ENCODE measurements around the gene PPP6R2.
A peak's percentile ranks its signal among the peaks of the same experiment; 100 is the strongest.

PPP6R2 gene, protein sequence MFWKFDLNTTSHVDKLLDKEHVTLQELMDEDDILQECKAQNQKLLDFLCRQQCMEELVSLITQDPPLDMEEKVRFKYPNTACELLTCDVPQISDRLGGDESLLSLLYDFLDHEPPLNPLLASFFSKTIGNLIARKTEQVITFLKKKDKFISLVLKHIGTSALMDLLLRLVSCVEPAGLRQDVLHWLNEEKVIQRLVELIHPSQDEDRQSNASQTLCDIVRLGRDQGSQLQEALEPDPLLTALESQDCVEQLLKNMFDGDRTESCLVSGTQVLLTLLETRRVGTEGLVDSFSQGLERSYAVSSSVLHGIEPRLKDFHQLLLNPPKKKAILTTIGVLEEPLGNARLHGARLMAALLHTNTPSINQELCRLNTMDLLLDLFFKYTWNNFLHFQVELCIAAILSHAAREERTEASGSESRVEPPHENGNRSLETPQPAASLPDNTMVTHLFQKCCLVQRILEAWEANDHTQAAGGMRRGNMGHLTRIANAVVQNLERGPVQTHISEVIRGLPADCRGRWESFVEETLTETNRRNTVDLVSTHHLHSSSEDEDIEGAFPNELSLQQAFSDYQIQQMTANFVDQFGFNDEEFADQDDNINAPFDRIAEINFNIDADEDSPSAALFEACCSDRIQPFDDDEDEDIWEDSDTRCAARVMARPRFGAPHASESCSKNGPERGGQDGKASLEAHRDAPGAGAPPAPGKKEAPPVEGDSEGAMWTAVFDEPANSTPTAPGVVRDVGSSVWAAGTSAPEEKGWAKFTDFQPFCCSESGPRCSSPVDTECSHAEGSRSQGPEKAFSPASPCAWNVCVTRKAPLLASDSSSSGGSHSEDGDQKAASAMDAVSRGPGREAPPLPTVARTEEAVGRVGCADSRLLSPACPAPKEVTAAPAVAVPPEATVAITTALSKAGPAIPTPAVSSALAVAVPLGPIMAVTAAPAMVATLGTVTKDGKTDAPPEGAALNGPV

DNA sequence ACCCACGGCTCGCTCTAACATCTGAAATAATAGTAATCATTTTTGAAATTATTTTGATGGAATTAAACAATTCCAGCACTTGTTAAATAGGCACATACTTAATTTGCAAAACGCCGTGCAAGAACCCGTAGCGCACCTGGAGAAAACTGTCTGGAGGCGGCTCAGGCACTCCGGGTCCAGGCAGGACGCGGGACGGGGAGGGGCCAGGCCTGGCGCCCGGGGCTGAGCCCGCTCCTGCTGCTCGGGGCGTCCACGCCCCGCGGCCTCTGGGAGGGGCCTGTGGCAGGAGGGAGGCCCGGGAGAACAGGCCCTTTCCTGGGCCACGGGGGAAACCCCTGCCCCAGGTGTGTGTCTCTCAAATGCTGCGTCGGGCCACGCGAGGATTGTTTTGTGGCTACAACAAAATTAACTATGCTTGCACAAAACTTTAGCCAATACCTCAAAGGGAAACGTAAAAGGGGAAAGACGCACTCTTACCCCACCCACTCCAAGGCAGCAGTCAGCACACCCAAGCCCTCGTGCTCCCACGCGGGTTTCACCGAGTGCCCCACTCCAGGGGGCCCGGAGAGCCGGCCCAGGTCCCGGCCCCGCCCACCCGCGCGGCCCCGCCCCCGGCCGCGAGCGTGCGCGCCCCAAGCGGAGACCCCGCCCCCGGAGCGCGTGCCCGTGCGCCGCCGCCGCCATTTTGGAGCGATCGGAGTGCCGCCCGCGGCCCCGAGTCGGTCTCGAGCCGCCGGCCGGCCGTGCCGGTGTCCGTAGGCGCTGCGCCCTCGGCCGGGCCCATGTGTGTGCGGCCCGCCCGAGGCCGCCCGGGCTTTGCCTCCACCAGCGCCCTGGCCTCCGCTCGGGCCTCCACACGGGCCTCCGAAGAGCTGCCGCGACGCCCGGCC, at the start of gene PPP6R2:
TSS of gene PPP6R2 (plus strand) at position 677 of the 890 bp plus-strand sequence. CDS start 50,582 bp downstream, outside the sequence.
- DNase-seq (ENCODE audit: low read depth in 3 of 3) = peak; percentile 71 to 91 (median 83)

DNA sequence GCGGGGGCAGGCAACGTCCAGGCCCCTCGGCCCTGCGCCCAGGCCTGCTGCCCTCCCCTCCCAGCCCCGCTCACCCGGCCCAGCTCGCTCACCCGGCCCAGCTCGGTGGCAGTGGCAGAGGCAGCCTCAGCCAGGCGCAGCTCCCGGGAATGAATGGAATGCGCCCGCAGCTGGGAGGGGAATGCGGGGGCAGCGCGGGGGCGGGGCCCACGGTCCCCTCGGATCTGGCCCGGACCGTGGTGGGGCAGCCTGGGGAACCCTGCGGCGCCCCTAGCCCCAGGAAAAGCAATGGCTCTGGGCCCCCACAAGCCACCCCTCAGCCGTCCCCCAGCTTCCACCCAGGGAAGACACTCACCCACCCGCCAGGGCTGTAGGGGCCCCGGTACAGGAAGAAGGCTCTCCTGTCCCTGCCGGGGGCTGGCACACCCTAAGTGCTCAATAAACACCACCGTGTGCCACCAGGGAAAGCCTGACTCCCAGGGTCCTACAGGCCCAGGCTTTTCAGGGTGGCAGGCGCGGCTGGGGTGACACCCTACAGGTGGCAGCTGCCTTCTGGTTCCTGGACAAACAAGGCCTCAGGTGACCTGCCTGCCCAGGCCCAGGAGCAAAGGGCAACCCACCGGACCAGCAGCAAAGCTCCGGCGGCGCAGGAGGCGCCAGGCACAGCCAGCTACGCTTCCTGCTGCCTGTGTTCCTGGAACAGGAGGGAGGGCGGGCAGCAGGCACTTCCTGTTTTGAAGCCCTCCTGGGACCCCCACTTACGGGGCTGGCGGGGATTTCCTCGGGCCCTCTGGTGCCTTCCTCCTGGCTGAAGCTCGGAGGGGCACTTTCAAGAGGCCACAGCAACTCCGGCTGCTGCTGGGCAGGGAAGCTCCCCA, 49.4 kb upstream of the PPP6R2 start:
- no peak for DNase-seq (ENCODE audit: low read depth in 3 of 3)

DNA sequence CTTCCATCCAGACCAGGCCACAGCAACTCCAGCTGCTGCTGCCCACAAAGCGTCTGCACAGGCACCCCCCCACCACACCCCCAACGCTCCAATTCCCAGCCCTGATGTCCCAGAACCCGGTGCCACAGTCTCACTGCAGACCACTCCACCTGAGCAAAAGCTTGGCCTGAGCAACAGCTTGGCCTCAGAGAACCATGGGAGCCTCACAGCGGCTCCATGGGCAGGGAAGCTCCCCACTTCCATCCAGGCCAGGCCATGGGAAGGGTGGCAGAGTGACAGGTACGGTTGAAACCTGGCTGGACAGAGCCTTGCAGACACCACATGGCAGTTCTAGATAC, 48.8 kb upstream of the PPP6R2 start:
- DNase-seq (ENCODE audit: low read depth in 3 of 3) = no peak

DNA sequence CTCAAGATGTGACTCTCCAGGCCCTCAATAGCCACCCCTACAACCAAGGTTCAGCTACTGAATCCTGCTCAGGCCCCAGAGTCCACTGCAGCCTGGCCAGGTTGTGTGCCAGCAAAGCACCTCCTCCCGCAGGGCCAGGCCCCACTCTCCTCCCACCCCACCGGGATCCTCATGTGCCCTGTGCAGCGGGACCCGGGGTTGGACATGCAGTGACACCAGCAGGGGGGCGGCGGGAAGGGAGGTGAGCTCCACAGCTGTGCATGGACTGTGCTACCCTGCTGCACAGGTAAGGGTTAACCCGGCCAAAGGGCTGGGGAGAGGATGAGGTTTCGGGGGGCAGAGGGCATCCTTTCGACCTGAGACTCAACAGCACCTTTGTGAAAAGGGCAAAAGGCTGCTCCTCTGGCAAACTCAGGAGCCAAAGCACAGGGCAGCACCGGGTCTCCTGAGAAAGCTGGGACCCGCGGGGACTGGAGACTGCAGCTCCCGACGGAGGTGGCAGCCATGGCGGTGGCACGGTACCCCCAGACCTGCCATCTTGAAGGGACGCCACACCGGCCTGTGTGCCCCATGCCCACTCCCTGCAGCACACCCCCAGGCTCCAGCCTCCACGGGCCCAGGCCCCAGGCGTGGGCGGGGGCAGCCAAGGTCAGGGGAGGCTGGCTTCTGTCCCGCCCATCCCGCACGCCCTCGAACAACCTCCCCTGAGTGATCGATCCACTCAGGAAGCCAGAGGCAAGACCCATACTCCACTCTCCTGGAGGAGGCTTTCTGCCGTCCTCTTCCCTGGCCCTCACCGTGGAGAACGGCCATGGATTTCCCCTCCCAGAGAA, 46.3 kb upstream of the PPP6R2 start:
- DNase-seq (ENCODE audit: low read depth in 3 of 3) = no peak

DNA sequence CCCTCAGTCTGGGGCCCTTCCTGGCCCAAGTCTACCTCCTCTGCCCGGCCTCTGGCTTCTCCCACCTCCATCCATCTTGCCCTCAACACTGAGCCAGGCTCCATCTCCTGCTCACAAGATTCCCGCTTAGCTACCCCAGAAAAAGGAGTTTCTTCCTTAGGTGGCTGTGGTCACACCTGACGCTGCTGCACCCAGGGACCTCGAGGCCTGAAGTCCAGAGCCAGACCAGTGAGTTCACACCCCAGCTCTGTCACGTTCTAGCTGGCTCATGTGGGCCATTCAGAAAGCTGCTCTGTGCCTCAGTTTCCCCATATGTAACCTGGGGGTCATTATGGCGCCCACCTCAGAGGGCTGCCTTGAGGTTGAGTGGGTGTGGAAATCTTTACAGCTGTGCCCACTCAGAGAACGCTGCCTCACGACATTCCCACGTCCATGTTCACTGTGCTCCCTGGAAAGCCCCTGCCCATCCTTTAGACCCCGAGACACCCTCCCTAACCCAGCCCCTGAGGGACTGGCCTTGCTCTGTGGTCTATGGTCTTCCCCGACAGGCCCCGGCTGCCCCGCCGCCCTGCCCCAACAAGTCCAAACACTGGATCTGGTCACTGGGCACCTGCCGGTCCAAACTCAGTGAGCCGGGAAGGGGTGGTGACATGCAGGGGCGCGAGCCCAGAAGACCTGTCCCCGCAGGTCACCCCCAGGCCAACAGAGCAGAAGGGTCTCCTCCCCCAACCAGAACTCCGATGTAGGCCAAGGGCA, 45.4 kb upstream of the PPP6R2 start:
- no peak for DNase-seq (ENCODE audit: low read depth in 3 of 3)

DNA sequence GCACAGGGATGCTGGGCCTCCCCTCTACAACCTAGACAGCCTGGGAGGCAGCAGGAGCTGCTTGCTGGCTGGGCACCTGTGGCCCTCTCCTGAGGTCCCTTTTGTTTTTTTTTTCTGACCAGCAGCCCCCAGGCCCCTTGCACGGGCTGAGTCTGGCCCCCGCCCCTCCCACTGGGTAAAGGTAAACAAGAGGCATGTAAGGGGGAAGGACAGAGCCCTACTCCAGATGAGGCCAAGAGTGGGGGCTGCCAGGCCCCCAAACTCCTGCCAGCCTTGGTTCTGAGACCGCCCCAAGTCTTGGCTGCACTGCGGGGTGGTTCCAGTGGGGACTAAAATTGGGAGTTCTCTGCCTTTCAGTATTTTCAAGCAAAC, 44.9 kb upstream of the PPP6R2 start:
- DNase-seq (ENCODE audit: low read depth in 3 of 3) = no peak

DNA sequence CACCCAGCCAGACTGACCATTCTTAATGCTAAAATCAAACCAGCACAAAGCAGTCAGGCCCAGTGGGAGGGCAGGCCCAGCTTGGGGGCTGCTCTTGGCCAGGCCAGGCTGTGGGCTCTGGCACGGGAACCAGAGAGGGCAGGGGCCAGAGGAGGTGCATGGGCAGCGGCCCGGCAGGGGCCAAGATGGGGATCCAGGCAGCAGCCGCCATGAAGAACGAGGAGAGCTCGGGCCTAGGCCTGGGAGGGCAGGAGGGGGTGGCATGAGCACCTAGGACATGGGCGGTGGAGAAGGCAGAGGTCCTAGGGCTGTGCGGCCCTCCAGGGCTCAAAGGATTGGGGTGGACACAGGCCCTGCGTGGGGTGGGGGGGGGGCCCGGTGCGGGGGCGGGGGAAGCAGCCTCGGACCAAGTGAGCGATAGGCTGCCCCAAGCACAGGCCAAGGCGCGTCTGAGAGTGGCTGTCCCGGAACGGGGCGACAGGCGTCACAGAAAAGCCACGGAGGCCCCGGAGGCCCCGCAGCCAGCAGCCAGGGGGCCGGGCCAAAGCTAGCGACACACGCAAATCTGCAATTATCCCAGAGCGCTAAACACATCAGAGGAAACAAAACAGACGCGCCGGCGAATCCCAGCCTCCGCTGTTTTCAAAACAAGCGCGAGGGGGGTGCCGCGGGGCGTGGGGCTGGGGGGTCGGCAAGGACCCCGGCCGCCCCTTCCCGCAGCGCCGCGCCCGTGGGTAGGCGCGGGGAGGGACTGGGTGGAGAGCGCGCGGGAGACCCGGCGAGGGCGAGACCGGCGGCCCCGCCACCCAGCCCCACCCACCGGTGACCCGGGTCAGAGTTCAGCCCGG, 44.0 kb upstream of the PPP6R2 start:
- DNase-seq (ENCODE audit: low read depth in 3 of 3) = no peak

DNA sequence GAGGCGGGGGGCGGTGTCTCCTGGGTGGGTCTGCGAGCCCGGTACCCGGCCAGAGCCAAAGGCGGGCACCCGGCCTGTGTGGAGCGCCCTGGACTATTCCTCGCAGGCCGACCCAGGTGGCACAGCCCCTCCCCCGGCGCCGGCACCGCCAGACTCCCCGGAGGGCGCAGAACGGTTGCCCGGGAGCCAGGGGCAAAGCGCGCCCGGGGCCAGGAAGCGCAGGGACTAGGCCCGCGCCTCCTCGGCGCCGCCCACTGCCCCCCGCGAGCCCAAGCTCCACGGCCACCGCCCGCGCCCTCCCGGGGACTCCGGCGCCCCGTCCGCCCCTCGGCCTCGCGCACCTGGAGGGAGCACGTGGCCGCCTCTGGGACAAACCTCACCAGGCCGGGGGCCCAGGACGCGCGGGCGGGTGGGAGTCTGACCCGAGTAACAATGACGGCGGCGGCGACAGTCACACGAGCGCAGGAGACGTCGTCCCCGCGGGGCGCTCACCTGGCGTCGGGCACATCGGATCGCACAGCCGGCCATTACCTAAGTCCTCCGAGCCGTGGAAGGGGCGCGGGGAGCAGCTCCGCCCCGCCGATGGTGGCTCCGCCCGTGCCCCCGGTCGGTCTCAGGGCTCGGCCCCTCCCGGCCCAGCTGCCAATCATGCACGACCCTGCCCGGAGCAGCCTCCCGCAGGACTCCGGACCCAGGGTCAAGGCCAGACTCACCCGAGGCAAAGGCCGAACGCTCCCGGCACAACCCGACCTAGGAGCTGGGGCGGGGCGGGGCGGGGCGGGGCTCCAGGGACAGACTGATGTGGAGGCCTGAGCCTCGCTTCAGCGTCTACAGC, 43.1 kb upstream of the PPP6R2 start:
- DNase-seq (ENCODE audit: low read depth in 3 of 3) = no peak

DNA sequence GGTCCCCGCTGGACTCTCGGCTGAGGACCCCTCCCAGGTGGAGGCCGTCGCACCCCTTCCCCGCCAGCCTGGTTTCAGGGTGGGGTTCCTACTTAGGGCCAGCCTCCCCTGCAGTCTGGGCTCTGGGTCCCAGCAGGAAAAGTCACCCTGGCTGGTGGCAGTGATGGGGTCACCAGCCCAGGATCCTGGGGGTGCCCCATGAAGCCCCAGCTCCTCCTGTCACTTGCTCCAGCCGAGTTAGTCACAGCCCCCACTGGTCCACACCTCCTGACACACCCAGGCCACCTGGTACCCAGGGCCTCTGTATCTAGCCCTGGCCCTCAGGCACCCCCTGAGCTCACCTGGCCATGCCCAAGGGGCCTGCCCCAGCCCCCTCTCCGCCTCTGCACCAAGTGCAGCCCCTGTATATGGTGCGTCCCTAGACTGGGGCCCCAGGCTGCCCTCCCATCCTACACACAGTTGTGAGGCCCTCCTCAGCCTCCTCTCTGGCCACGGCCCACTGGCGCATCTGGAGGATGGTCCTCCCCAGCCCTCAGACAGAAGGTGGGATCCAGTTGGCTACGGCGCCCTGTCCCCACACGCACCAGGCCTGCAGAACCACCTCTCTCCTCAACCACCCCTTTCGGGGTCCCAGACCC, 42.4 kb upstream of the PPP6R2 start:
- DNase-seq (ENCODE audit: low read depth in 3 of 3) = no peak

DNA sequence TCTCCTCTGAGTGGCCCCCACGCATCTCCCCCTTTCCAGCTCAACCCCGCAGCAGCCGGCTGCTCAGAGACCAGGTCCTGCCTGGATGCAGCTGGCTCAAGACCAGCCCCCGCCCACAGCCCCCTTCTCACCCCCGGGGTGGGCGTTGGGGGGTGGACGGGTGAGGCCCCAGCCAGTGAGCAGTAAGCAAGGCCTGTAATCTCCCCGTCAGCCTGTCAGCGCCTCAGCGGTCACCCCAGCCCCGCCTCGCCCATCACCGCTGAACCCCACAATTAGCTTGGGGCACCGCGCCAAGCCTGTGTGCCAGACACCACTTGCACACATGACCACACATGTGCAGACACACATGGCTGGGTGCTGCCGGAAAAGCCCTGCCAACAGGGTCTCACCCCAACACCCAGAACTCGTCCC, 41.5 kb upstream of the PPP6R2 start:
- no peak for DNase-seq (ENCODE audit: low read depth in 3 of 3)

DNA sequence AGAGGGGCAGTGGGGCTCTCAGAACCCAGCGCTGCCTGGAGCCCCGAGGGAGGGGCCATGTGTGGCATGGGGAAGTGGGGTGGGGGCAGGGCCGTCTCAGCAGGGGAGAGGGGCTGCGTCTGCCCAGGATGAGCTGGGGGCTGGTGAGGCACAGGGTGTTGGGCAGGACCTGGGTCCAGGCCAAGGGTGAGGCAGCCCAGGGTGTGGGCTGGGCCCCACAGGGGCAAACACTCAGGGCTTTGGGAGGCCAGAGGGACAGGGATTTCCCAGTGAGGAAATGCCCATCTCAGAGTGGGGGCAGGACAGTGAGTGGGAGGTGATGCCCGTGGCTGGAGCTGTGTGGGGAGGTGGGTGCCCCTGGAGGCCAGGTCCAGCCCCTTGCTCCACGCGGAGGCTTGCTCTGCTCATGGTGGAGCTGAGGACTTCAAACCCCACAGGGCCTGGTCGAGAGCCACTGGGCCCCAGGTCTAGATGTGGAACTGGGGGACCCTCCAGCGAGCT, 41.0 kb upstream of the PPP6R2 start:
- no peak for DNase-seq (ENCODE audit: low read depth in 3 of 3)

DNA sequence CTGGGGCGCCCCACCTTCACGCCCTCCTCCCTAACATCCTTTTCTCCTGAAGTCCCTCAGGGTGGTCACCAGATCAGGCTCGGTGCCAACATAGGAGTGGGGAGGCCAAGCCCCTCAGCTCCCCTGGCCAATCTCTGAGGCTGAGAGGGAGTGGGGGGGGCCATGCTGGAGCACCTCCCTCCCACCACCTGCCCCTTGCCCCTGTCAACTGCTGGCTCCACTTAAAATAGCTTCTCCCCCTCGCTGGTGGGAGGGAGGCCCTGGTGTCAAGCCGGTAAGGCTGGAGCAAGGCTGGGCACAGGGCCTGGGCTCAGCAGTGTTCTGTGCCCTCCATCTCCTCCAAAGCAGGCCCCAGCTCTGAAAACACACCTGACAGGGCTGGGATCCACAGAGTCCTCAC, 40.6 kb upstream of the PPP6R2 start:
- DNase-seq (ENCODE audit: low read depth in 3 of 3) = no peak

DNA sequence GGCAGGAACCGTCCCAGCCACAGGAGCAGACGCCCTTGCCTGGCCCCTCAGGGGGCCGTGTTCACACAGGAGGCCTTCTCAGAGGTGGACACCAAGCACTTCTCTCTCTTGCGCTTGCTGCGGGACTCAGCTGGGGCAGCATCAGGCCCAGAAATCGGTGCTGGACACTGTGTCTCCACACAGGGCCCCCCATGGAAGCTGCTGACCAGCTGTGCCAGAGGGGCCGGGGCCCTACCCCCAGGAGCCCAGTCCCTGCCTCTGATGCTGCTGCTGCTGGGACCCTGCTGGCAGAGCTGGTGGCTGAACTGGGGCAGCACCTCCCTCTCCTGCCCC, 39.6 kb upstream of the PPP6R2 start:
- no peak for DNase-seq (ENCODE audit: low read depth in 3 of 3)

DNA sequence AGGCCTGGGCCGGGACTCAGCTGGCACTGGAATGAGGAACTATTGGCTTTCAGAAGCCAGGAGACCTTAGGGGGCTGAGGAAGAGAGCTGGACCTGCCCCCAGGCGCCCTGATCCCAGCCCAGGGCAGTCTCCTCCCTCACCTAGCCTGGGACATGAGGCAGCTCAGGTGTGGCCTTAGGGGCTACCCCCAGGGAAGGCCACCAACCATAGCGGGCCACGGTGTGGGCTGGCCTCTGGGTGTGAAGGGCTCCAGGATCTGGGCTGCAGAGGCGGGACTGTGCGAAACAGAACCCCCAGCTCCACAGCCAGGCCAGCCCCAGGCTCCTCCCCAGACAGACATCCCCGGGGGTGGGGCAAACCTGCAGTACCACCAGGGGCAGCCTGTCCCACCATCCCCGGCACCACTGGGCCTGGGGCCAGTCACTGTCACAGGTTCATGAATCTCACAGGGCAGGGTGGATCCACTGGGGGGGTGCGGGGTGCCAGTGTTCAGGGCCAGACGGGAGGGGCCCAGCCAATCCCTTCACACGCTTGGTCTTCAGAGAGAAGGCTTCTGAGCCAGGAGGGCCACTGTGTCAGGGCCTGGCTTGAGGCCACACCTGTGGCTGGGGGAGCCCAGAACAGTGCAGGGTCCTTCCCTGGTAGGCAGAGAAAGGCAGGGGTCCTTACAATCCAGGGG, 39.1 kb upstream of the PPP6R2 start:
- DNase-seq (ENCODE audit: low read depth in 3 of 3) = no peak

DNA sequence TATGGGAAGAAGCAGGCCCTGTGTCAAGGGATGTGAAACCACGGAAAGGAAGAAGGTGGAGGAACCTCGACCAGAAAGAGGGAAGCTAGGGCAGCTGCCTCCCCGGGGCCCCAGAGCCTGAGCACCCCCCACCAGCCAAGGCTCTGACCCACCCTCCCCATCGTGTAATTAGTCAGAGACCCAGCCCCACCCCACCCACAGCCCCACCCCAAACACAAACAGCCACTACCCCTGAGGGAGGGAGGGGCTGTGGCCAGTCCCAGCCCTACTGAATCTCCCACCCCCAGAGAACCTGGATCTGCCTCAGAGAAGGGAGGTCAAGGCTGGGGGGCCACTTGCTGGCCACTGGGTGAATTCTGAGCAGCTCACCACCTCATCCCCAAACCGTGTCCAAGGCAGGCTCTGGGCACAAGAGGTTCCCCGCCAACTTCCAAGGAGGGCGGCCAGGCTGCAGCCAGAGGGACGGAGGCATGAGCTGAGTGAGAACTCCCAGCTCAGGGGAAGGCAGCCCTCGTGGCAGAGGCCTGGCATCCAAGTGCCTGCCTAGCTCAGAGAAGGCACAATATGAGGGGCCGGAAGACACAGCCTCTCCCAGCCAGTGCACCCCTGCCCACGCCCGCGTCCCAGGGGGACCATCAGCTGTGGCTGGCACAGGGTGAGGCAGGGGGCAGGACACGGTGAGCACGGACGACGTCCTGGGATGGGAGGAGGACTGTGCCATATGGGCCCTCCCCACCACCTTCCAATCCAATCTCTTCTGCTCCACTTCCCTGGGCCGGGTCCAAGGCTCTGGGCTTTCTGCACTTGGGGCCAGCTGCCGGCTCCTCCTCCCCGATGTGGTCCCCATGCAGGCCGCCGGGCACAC, 38.4 kb upstream of the PPP6R2 start:
- no peak for DNase-seq (ENCODE audit: low read depth in 3 of 3)
